Activated T-helper 2 cell treated with anti-CD3 and anti-CD28 coated beads, Interferon-gamma antibody, Interleukin-2, Interleukin-4, amounts not matched to agents 10 μg/mL and 5 μg/mL and 100 μg/mL, durations not matched to agents 14 hours and 24 hours and 36 hours (primary cell): ENCODE results near the gene C18orf63. TPM values are rescaled to one million over a fixed set of nuclear protein-coding genes. Genes with fewer than 3 reads are reported as not detected.

Experiments used
- DNase-seq: peaks from one replicate; pipeline ENCODE4 v3.0.0; 2021; ENCODE audit warnings: low spot score
- H3K27ac Mint-ChIP-seq: one replicate; pipeline ENCODE4 v1.8.0; 2021; ENCODE audit warnings: mixed read lengths
- H3K27me3 Mint-ChIP-seq: one replicate; pipeline ENCODE4 v1.8.0; 2021; ENCODE audit warnings: low read depth, mixed read lengths
- H3K36me3 Mint-ChIP-seq: one replicate; pipeline ENCODE4 v1.8.0; 2021; ENCODE audit warnings: low read depth, mixed read lengths
- H3K4me1 Mint-ChIP-seq: one replicate; pipeline ENCODE4 v1.8.0; 2021; ENCODE audit warnings: low read depth, mixed read lengths
- H3K4me3 Mint-ChIP-seq: one replicate; pipeline ENCODE4 v1.8.0; 2021; ENCODE audit warnings: low read depth, mild to moderate bottlenecking, moderate library complexity, mixed read lengths
- H3K9me3 Mint-ChIP-seq: one replicate; pipeline ENCODE4 v1.8.0; 2021; ENCODE audit warnings: mixed read lengths
- intact Hi-C: fragments of 100-400 bp; cut with micrococcal nuclease; formaldehyde crosslinking; loops from one replicate; pipeline ENCODE4 v1.15.1; 2023
- total RNA-seq: library from RNA; stranded (reverse); gene quantifications from 2 replicates; pipeline ENCODE4 v1.2.3, GENCODE V29; 2022

The C18orf63 gene
- total RNA-seq, 1 donor from 2014 or later: not detected

DNA sequence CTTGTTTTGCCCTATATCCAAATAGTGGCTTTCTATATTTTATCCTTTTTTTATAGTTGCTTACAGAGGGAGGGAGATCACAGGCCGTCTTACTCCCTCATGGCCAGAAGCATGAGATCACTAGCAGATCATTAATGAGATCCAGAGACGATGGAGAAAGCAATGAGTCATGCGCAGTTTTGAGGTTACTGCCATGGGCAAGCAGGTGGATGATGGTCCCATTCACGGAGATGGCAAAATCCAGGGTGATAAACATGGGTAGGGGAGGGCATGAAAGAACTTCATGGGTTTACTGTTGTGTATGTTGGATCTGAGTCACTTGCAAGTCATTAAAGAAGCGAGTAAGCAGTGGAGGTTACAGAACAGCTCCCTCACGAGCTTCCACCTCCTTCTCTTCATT, 60.4 kb downstream of the C18orf63 start:
- intact Hi-C loops: loop anchor here (10.0 kb wide), 1 partner anchor 839 kb away; the partner anchor contains the start of gene TSHZ1
- H3K9me3 Mint-ChIP-seq: no peaks in the 10 kb centered on the region
- H3K27ac Mint-ChIP-seq: no peak overlapping the region
- H3K4me3 Mint-ChIP-seq: no peak overlapping the region
- H3K27me3 Mint-ChIP-seq: peaks cover 22% of the 10 kb centered on the region
- no peak for DNase-seq
- H3K36me3 Mint-ChIP-seq: no peaks in the 10 kb centered on the region
- H3K4me1 Mint-ChIP-seq: peaks cover 54% of the 10 kb centered on the region

DNA sequence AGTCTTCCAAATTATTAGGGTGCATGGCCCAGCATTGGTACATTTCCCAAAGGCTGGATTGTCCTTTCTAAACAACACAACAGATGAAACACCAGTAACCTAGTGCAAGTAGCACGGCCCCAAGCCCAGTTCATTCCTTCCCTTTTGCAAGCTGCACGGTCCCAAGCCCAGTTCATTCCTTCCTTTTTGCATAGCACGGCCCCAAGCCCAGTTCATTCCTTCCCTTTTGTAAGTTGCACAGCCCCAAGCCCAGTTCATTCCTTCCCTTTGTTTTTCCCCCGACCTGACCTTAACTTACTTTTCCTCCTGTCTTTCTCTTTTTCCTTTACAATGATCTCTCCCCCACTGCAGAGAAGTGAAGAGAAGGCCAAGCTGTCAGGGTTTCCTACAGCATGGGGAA, 60.9 kb downstream of the C18orf63 start:
- DNase-seq: no peak
- Mint-ChIP-seq H3K4me1 (peaks cover 49% of the 10 kb centered on the region), H3K9me3 (no peaks in the 10 kb centered on the region), H3K27me3 (peaks cover 17% of the 10 kb centered on the region), H3K4me3 (no peak overlapping the region), H3K36me3 (no peaks in the 10 kb centered on the region), H3K27ac (no peak overlapping the region)
- intact Hi-C loops: loop anchor here (10.0 kb wide), 1 partner anchor 838 kb away; the partner anchor contains the start of gene TSHZ1

DNA sequence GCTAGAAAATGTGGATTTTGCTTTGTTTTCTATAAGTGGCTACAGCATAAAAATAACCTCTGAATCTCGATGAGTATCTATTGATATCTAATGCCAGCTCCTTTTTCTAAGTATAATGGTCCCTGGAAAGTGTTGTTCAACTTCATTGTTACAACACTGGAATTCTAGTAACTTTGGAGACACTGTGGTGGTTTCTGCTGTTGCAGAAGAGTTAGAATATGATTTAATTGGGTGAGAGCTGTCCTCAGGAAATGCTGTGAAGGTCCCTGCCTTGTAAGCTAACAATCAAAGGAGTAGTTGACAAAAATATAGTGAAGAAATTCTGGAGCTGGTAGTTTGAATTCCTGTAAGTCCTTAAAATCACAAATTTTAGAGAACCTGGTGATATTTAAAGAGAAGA, 62.1 kb downstream of the C18orf63 start:
- Mint-ChIP-seq H3K4me1 (peaks cover 42% of the 10 kb centered on the region), H3K27ac (peak overlapping the region; percentile 28), H3K4me3 (peak overlapping the region; percentile 11), H3K9me3 (no peaks in the 10 kb centered on the region), H3K27me3 (peaks cover 9% of the 10 kb centered on the region), H3K36me3 (no peaks in the 10 kb centered on the region)
- intact Hi-C loops: loop anchor here (10.0 kb wide), 1 partner anchor 837 kb away; the partner anchor contains the start of gene TSHZ1
- no peak for DNase-seq

DNA sequence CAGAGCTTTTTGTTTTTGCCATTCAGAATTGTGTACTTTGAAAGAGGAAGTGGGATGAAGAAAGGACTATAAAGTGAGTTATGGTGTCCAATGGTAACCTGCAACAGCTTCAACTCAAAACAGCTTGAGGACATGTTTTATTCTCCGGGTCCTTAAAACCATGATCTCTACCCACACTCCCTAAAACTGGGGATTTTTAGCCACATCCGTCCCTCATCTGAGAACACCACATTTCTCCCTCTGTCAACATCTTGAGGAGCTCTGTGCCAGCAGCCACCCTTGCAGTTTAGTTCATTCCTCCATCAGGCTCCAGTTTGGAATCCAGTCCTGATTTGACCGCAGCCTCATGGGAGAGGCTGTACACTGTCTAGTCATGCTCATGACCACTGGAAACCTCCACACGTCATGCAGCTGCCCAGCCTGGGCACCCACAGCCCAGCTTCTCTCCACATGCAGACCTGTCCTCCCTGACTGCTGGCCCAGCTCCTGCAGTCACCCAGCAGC, 62.6 kb downstream of the C18orf63 start:
- peaks cover 9% of the 10 kb centered on the region for H3K27me3 Mint-ChIP-seq
- peaks cover 42% of the 10 kb centered on the region for H3K4me1 Mint-ChIP-seq
- no peaks in the 10 kb centered on the region for H3K9me3 Mint-ChIP-seq
- intact Hi-C loops: loop anchor here (10.0 kb wide), 1 partner anchor 837 kb away; the partner anchor contains the start of gene TSHZ1
- H3K4me3 Mint-ChIP-seq: peak overlapping the region; percentile 24
- DNase-seq: no peak
- peak overlapping the region; percentile 28 for H3K27ac Mint-ChIP-seq
- H3K36me3 Mint-ChIP-seq: no peaks in the 10 kb centered on the region

DNA sequence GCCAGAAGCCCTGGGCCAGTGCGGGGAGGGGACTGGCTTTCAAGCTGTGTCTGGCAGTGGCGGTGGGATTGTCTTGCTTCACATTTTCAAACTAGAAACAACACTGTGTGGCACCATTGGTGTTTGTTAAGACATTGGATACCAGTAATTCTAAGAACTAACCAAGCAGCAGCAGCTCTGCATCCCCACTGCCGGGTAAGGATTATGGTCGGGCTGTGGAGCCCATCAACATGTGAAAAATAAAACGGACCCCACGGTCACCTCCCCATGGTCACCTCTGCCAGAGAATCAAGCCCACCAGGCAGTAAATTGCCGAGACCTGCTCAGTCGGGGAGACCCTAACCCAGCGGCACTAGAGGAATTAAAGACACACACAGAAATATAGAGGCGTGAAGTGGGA, 65.3 kb downstream of the C18orf63 start:
- Mint-ChIP-seq H3K36me3 (no peaks in the 10 kb centered on the region), H3K27ac (no peak overlapping the region), H3K4me1 (peaks cover 28% of the 10 kb centered on the region), H3K9me3 (no peaks in the 10 kb centered on the region), H3K27me3 (peaks cover 15% of the 10 kb centered on the region), H3K4me3 (no peak overlapping the region)
- DNase-seq: no peak
- intact Hi-C loops: no loop called here

DNA sequence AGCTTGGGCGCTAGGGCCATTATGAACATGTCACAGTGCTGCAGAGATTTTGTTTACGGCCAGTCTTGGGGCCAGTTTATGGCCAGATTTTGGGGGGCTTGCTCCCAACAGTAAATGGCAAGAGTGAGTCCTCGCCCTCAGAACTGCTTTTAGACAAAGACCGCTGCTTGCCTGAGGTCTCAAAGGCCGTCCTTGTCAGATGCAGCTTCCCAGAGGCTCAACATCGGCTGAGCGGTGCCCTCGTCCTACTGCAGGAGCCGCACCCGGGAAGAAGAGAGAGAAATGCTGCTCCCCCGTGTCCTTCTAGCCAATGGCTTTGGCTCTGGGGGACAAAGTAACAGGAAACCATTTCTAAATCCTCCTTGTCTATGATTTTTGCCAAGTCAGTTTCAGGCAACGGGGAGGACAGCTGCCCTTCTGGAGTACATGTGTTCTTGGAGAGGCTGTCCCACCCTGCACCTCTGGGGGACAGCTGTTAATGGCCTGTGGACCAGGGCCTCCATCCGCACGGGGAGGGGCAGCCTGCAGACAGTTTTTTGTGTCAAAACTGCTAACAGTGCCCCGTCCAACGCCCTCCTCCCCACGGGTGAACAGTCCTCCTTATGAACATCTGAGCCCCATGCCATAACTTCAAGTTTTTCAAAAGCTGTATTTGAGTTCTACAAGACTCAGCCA, 66.1 kb downstream of the C18orf63 start:
- Mint-ChIP-seq H3K27ac (no peak overlapping the region), H3K9me3 (no peaks in the 10 kb centered on the region), H3K4me3 (no peak overlapping the region), H3K36me3 (no peaks in the 10 kb centered on the region), H3K4me1 (peaks cover 24% of the 10 kb centered on the region), H3K27me3 (peaks cover 15% of the 10 kb centered on the region)
- DNase-seq: no peak
- intact Hi-C loops: no loop called here

DNA sequence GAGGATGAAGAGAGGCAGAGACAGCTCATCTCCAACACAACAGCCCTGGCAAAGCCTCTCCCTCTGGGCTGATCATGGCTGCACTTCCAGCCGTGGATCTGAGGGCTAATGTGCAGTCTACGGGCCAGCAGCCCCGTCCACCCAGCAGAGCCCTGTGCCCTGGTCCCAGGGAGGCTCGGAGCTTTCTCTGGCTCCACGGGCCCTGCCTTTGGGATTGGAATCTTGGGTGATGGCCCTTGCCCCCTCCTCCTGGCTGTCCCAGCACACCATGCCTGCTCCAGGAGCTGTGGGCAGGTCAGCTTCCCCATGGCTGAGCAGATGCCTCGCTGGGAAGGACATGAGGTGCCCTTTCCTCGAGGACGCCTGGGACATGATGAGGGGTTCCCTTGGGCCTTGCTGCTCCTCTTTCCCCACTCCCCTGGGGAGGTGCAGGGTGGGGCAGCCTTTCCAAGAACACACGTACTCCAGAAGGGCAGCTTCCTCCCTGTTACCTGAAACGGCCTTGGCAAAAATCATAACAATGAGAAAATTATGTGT, 66.9 kb downstream of the C18orf63 start:
- Mint-ChIP-seq H3K4me3 (no peak overlapping the region), H3K9me3 (no peaks in the 10 kb centered on the region), H3K4me1 (peaks cover 19% of the 10 kb centered on the region), H3K27ac (no peak overlapping the region), H3K27me3 (peaks cover 23% of the 10 kb centered on the region), H3K36me3 (no peaks in the 10 kb centered on the region)
- intact Hi-C loops: no loop called here
- no peak for DNase-seq

DNA sequence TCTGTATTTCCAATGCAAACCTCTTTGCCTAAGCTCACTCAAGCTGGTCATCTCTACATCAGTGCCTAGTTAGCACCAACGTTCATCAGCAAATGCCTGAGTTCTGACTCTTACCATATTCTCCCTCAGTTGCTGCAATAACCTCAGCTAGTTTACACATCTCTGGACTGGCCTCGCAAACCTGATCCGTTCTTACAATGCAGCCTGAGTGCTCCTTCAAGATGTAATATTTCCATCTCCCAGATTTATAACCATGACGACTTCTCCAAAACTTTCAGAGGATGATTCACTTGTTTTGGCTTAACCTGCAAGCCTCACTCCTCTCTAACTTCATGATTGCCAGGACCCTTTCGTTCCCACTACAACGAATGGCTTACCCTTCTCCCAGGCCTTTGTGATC, 71.7 kb downstream of the C18orf63 start:
- intact Hi-C loops: no loop called here
- H3K27me3 Mint-ChIP-seq: peaks cover 36% of the 10 kb centered on the region
- H3K4me3 Mint-ChIP-seq: no peak overlapping the region
- no peak for DNase-seq
- H3K4me1 Mint-ChIP-seq: peaks cover 17% of the 10 kb centered on the region
- no peaks in the 10 kb centered on the region for H3K9me3 Mint-ChIP-seq
- H3K36me3 Mint-ChIP-seq: no peaks in the 10 kb centered on the region
- no peak overlapping the region for H3K27ac Mint-ChIP-seq

DNA sequence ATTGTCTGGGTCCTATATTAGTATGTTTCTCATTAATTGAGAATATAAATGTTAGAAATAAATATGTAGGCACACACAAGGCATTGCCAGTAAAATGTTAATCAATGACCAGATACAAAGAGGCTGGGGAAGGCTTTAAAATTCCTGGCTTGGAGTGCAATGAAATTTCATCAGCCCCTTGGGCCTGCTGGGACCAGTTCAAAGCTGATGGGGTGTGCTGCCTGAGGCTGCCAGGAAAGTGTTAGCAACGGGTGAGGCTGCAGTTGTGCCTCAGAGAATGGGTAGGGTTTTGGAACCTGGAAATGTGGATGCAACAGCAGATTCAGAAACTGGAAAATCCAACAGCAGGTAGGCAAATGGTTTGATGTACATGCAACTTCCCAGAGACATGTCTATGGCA, 72.6 kb downstream of the C18orf63 start:
- intact Hi-C loops: no loop called here
- DNase-seq: no peak
- Mint-ChIP-seq H3K4me3 (no peak overlapping the region), H3K36me3 (no peaks in the 10 kb centered on the region), H3K9me3 (no peaks in the 10 kb centered on the region), H3K4me1 (peaks cover 17% of the 10 kb centered on the region), H3K27ac (no peak overlapping the region), H3K27me3 (peaks cover 40% of the 10 kb centered on the region)

DNA sequence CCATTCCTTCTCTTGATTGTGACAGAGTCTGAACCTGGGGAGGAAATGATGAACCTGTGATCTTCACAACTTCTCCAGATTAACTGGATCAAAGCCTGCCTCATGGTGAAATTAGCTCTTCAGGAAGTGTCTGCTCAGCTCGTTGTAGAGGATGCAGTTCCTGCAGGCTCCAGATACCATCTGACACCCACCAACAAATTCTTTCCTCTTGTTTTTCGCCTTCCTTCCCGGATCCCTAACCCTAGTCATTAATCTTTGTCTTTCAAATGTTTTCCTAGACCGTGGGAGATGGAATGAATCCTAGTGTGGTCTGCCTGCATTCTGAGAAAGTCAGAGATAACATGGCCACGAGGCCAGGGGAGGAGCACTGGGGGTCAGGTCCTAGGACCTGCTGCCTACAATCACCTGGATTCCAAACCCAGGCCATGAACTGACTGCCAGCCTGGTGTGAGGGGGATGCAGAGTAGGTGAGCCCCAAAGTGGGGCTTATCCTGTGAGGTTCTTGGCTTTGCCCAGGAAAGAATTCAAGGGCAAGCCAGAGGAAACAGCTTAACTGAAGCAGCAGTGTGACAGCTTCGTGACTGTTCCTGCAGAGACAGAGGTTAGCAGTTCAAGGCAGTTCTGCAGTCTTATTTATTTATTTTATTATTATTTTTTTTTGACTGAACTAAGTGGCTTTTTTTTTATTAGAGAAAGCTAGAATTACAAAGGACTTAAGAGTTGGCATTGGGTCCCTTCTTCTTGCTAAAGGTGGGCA, 73.7 kb downstream of the C18orf63 start:
- Mint-ChIP-seq H3K27ac (no peak overlapping the region), H3K27me3 (peaks cover 48% of the 10 kb centered on the region), H3K4me3 (no peak overlapping the region), H3K9me3 (no peaks in the 10 kb centered on the region), H3K4me1 (peaks cover 17% of the 10 kb centered on the region), H3K36me3 (no peaks in the 10 kb centered on the region)
- intact Hi-C loops: no loop called here
- DNase-seq: no peak

DNA sequence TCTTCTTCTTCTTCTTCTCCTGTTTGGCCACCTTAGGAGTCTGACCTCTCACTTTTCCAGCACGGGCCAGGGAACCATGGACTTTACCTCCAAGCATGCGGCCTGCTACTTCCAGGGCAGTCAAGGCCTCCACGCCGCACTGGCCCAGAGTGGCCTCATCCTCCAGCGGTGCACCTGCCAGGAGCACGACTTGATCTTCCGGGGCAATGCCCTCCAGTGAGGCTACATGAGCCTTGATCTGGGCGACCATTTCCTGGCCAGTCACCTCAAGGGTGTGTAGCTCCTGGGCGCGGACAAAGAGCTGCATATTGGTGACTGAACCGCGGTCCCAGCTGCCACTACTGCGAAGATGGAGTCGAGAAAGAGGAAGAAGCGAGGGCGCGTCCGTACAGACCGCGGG, 74.4 kb downstream of the C18orf63 start:
- Mint-ChIP-seq H3K4me1 (peaks cover 17% of the 10 kb centered on the region), H3K27me3 (peaks cover 48% of the 10 kb centered on the region), H3K36me3 (no peaks in the 10 kb centered on the region), H3K9me3 (no peaks in the 10 kb centered on the region), H3K27ac (no peak overlapping the region), H3K4me3 (no peak overlapping the region)
- no peak for DNase-seq
- intact Hi-C loops: loop anchor here (2.0 kb wide), 1 partner anchor 17 kb away; no protein-coding TSS in a partner anchor

DNA sequence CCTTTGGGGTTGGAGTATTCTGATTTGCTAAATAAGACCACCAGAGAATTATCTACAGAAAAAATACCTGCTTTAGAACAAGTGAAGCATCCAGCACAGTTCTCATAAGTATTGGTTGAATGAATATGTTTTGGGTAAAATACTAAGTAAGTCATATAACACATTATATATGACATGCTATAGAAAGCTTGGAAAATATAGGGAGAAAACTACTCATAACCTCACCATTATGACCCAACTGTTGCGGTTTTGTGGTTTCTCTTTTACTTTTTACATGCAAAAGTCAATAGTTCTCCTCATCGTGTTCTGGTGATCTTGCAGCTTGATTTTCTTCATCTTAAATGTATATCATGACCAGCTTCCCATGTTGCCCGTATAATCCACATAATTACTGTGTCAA, 75.3 kb downstream of the C18orf63 start:
- no peak overlapping the region for H3K4me3 Mint-ChIP-seq
- H3K4me1 Mint-ChIP-seq: peaks cover 17% of the 10 kb centered on the region
- intact Hi-C loops: loop anchor here (2.0 kb wide), 1 partner anchor 18 kb away; no protein-coding TSS in a partner anchor
- peaks cover 52% of the 10 kb centered on the region for H3K27me3 Mint-ChIP-seq
- DNase-seq: no peak
- H3K27ac Mint-ChIP-seq: no peak overlapping the region
- H3K36me3 Mint-ChIP-seq: no peaks in the 10 kb centered on the region
- H3K9me3 Mint-ChIP-seq: no peaks in the 10 kb centered on the region

DNA sequence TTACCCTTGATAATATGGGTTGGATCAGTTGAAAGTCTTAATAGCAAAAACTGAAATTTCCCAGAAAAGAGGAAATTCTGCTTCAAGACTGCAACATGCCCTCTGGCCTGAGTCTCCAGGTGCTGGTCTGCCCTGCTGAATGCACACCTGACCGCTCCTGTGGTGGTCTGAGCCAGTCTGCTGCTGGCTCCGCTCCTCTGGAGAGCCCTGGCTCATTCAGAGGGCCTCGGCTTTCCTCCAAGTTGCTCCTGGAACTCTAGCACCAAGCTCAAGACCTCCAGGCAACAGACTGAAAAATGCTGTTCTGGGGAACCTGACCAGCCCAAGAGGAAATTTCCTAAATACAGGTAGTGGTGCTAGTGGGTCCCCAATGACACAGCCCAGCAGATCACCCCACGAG, 76.7 kb downstream of the C18orf63 start:
- no peak for DNase-seq
- Mint-ChIP-seq H3K4me1 (peaks cover 17% of the 10 kb centered on the region), H3K36me3 (no peaks in the 10 kb centered on the region)

More for the DNA sequence above, 76.7 kb downstream of the C18orf63 start:
- intact Hi-C loops: no loop called here
- no peaks in the 10 kb centered on the region for H3K9me3 Mint-ChIP-seq
- peaks cover 49% of the 10 kb centered on the region for H3K27me3 Mint-ChIP-seq
- no peak overlapping the region for H3K4me3 Mint-ChIP-seq
- H3K27ac Mint-ChIP-seq: no peak overlapping the region
